Measurements from ENCODE around the gene SMARCD3. TPM values are rescaled to one million over a fixed set of nuclear protein-coding genes. Genes with fewer than 3 reads are reported as not detected.

The SMARCD3 gene
- total RNA-seq, 6 experiments from 2014 or later = 2.4 to 7.3 (median 2.7) TPM

DNA sequence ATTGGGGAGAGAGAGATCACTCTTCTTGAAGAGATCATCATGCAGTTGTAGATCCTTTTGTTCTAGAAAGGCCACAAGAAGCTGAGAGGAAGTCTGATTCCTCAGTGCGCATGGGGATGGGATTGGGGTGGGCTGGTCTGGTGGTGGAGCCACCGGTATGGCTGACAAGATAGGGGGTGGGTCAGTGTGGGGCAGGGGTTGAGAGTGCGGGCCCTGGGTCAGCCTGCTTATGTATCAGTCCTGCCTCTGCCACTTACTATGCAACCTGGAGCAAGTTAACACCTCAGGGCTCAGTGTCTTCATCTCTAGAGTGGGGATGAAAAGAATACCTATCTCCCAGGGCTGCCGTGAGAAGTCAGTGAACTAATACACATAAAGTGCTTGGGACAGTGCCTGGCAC is 8.0 kb downstream of the SMARCD3 start:
- Histone ChIP-seq H3K27me3 (peaks cover 0 to 6% of the 10 kb centered on the region in 2 donors), H3K4me1 (peaks cover 0 to 11% (median 0%) of the 10 kb centered on the region in 4 donors), H3K9me3 (no peaks in the 10 kb centered on the region), H3K27ac (no peak overlapping the region), H3K4me3 (no peak overlapping the region), H3K36me3 (peaks cover 0 to 22% (median 0%) of the 10 kb centered on the region in 4 donors)
- no peak for ATAC-seq
- intact Hi-C loops (cut with DNase I) = no loop called here
- no peak for TF ChIP-seq POLR2A (IDR thresholded peaks at IDR 0.05)
- TF ChIP-seq, protein P1, sequence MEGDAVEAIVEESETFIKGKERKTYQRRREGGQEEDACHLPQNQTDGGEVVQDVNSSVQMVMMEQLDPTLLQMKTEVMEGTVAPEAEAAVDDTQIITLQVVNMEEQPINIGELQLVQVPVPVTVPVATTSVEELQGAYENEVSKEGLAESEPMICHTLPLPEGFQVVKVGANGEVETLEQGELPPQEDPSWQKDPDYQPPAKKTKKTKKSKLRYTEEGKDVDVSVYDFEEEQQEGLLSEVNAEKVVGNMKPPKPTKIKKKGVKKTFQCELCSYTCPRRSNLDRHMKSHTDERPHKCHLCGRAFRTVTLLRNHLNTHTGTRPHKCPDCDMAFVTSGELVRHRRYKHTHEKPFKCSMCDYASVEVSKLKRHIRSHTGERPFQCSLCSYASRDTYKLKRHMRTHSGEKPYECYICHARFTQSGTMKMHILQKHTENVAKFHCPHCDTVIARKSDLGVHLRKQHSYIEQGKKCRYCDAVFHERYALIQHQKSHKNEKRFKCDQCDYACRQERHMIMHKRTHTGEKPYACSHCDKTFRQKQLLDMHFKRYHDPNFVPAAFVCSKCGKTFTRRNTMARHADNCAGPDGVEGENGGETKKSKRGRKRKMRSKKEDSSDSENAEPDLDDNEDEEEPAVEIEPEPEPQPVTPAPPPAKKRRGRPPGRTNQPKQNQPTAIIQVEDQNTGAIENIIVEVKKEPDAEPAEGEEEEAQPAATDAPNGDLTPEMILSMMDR (IDR thresholded peaks at IDR 0.05) = no peak
- DNase-seq = no peak
- WGBS (ENCODE audit: insufficient coverage, low coverage, low lambda C conversion rate, missing lambda C conversion rate) = 87% methylated on average over 3 of the region's 4 CpGs

DNA sequence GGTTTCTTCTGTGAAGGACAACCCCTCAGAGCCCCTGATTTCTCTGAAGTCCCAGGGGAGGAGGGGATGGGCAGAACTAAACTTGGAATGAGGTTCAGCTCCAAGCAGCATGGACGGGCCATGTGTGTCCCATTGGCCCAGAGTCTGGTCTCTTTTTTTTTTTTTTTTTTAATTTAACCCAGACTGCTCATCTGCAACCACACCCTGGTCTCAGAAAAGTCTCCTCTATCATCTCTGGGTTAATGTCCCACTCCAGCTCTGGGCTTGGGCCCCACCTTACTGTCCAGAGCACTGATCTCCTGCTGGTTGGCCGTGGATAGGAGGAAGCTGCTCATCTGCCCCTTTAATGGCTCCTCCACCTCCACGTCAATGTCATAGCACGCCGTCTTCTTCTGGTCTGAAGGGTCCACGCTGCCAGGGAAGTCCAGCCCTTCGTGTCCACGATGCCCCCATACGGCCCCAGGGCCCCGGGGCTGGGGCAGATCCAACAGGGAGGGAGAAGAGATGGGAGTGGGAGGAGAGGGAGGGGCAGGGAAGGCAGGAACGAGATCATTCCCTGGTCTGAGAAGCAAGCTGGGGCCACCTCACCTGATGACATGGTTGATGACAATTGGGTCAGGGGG is 8.5 kb downstream of the SMARCD3 start:
- H3K36me3 ChIP-seq = peaks cover 0 to 23% (median 0%) of the 10 kb centered on the region in 4 donors

DNA sequence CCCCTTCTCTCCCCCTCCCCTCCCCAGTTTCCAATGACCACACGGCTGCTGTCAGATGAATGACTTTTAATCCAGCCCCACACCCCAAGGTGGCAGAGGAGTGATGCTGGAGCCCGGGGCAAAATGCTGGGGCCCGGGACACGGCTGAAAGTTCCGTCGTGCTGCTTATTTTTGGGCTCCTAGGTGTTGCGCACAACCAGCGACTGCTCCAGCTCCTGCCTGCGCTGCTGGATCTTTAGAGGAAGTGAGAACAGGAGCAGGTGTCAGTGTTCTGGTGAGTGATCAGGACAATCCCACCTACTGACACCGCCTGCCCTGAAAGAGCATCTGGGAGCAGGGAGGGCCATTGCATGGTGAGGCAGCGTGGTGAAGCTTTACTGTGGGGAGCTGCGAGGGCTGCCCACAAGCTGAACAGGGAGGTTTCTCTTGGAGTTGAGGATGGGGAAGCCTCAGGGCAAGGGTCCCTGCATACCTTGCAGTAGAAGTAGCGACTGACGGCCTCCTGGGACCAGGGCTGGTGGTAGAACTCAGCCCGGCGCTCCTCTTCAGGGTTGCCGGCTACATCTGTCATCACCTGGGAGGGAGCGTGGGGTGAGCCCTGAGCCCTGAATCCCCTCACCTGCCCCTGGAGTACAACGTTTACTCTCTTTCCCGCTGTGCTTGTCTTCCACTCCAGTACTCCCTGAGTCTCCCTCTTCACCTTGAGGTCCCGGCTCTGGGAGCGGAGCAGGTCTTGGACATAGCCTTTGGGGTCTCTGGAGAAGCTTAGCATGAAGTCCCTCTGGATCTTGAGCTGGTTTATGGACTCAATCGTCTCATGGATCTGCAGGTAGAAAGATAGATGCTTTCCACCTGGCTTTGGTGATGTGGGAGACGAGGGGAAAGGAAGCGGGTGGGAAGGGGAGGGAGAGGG is 9.3 kb downstream of the SMARCD3 start:
- Histone ChIP-seq H3K27me3 (no peaks in the 10 kb centered on the region), H3K9me3 (no peaks in the 10 kb centered on the region), H3K4me3 (no peak overlapping the region), H3K4me1 (peaks cover 0 to 2% (median under 1%) of the 10 kb centered on the region in 4 donors), H3K36me3 (peaks cover 0 to 23% (median 0%) of the 10 kb centered on the region in 4 donors), H3K27ac (no peak overlapping the region)
- TF ChIP-seq POLR2A (IDR thresholded peaks at IDR 0.05) = no peak
- TF ChIP-seq, protein P1 (IDR thresholded peaks at IDR 0.05) = no peak
- 87% methylated on average over 12 of the region's 25 CpGs for whole genome bisulfite sequencing (ENCODE audit: insufficient coverage, low coverage, low lambda C conversion rate, missing lambda C conversion rate)
- intact Hi-C loops (cut with DNase I) = no loop called here
- no peak for ATAC-seq
- no peak for DNase-seq

More for the DNA sequence above, 8.5 kb downstream of the SMARCD3 start:
- Histone ChIP-seq H3K27me3 (peaks cover 0 to under 1% of the 10 kb centered on the region in 2 donors), H3K4me3 (no peak overlapping the region), H3K4me1 (peaks cover 0 to 7% (median 0%) of the 10 kb centered on the region in 4 donors), H3K27ac (no peak overlapping the region), H3K9me3 (no peaks in the 10 kb centered on the region)
- TF ChIP-seq, protein P1 (IDR thresholded peaks at IDR 0.05) = no peak
- no peak for TF ChIP-seq POLR2A (IDR thresholded peaks at IDR 0.05)
- no peak for DNase-seq
- intact Hi-C loops (cut with DNase I) = no loop called here
- WGBS (ENCODE audit: insufficient coverage, low coverage, low lambda C conversion rate, missing lambda C conversion rate) = 85% methylated on average over 9 of the region's 11 CpGs
- no peak for ATAC-seq

DNA sequence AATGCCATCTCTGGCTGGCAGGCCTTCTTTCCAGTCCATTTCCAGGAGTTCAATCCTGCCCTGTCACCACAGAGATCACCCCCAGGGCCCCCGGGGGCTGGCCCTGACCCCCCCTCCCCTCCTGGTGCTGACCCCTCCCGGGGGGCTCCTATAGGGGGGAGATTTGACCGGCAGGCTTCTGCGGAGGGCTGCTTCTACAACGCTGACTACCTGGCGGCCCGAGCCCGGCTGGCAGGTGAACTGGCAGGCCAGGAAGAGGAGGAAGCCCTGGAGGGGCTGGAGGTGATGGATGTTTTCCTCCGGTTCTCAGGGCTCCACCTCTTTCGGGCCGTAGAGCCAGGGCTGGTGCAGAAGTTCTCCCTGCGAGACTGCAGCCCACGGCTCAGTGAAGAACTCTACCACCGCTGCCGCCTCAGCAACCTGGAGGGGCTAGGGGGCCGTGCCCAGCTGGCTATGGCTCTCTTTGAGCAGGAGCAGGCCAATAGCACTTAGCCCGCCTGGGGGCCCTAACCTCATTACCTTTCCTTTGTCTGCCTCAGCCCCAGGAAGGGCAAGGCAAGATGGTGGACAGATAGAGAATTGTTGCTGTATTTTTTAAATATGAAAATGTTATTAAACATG is 10.2 kb downstream of the SMARCD3 start:
- ATAC-seq (no peak), DNase-seq (no peak)
- intact Hi-C loops (cut with DNase I) = no loop called here
- H3K27me3 ChIP-seq = no peaks in the 10 kb centered on the region
- 56% methylated on average over 3 of the region's 17 CpGs for WGBS (ENCODE audit: insufficient coverage, low coverage, low lambda C conversion rate, missing lambda C conversion rate)
- no peak for TF ChIP-seq POLR2A (IDR thresholded peaks at IDR 0.05)
- TF ChIP-seq, protein P1 (IDR thresholded peaks at IDR 0.05) = no peak
- H3K9me3 ChIP-seq = no peaks in the 10 kb centered on the region
- peaks cover 0 to 23% (median 0%) of the 10 kb centered on the region in 4 donors for H3K36me3 ChIP-seq
- H3K4me3 ChIP-seq = no peak overlapping the region
- H3K4me1 ChIP-seq = peaks cover 0 to 9% (median 3%) of the 10 kb centered on the region in 4 donors
- H3K27ac ChIP-seq = no peak overlapping the region
